Effector memory CD4-positive, alpha-beta T cell (primary cell): Measurements from ENCODE around the gene FOXA3.

Source experiments
- DNase-seq, 3 donors: peaks; one replicate each; pipeline ENCODE4 v3.0.0-alpha.2; 2020
- H3K27ac ChIP-seq: 2 replicates; pipeline ENCODE4 v1.7.0; 2013; ENCODE audit warnings: mild to moderate bottlenecking, low read length, moderate library complexity; ENCODE audit not compliant: insufficient read depth, poor library complexity, severe bottlenecking
- H3K27me3 ChIP-seq: replicated peaks from 2 replicates; pipeline ENCODE4 v1.7.0; 2013; ENCODE audit warnings: mild to moderate bottlenecking, low read length; ENCODE audit not compliant: insufficient read depth, control insufficient read depth, poor library complexity, severe bottlenecking
- H3K36me3 ChIP-seq: 2 replicates; pipeline ENCODE4 v1.7.0; 2013; ENCODE audit warnings: mild to moderate bottlenecking, low read length, moderate library complexity; ENCODE audit not compliant: control insufficient read depth, insufficient read depth
- H3K4me1 ChIP-seq: 2 replicates; pipeline ENCODE4 v1.7.0; 2013; ENCODE audit warnings: low read length, mild to moderate bottlenecking; ENCODE audit not compliant: control insufficient read depth, insufficient read depth, poor library complexity, severe bottlenecking
- H3K4me3 ChIP-seq: 2 replicates; pipeline ENCODE4 v1.7.0; 2013; ENCODE audit warnings: low read length, low read depth, mild to moderate bottlenecking; ENCODE audit not compliant: insufficient read depth, poor library complexity, severe bottlenecking
- H3K9me3 ChIP-seq: 2 replicates; pipeline ENCODE4 v1.7.0; 2013; ENCODE audit warnings: mild to moderate bottlenecking, low read length, moderate library complexity; ENCODE audit not compliant: control insufficient read depth

The FOXA3 gene

GRCh38 chr19:45920458-45920857 lies 56.3 kb downstream of the FOXA3 start:
- no peaks in the 10 kb centered on the region for H3K9me3 ChIP-seq
- H3K27ac ChIP-seq = no peak overlapping the region
- DNase-seq = no peak
- no peak overlapping the region for H3K4me3 ChIP-seq
- H3K36me3 ChIP-seq = no peaks in the 10 kb centered on the region
- no peaks in the 10 kb centered on the region for H3K4me1 ChIP-seq
- H3K27me3 ChIP-seq = no peaks in the 10 kb centered on the region

GRCh38 chr19:45922281-45922680 lies 58.2 kb downstream of the FOXA3 start:
- no peak for DNase-seq
- Histone ChIP-seq H3K27ac (no peak overlapping the region), H3K4me1 (no peaks in the 10 kb centered on the region), H3K9me3 (no peaks in the 10 kb centered on the region), H3K4me3 (no peak overlapping the region), H3K27me3 (no peaks in the 10 kb centered on the region), H3K36me3 (no peaks in the 10 kb centered on the region)
